Stimulated activated naive B cell treated with anti-CD40 and anti-IgM and Interleukin-4, amounts not matched to agents 10 μg/mL and 1 μg/mL and 100 μg/mL, for 72 hours (primary cell): ENCODE measurements around the gene IDH3A.

Experiments used
- ATAC-seq, 2 donors: fragments of 150-1000 bp; cut with Tn5 transposase; replicated peaks; 2 replicates each; pipeline ENCODE4 v1.10.0; 2021; ENCODE audit warnings: moderate library complexity in 1 of 2
- DNase-seq: peaks from one replicate; pipeline ENCODE4 v3.0.0; 2021
- H3K27ac Mint-ChIP-seq: one replicate; pipeline ENCODE4 v1.8.0; 2022; ENCODE audit warnings: mild to moderate bottlenecking, mixed read lengths
- H3K27me3 Mint-ChIP-seq, 2 donors: one replicate each; pipeline ENCODE4 v1.8.0; 2022; ENCODE audit warnings: mixed read lengths in 2 of 2
- H3K36me3 Mint-ChIP-seq, 2 donors: one replicate each; pipeline ENCODE4 v1.8.0; 2022; ENCODE audit warnings: mixed read lengths in 2 of 2, mild to moderate bottlenecking in 1 of 2
- H3K4me1 Mint-ChIP-seq, 2 donors: one replicate each; pipeline ENCODE4 v1.8.0; 2022; ENCODE audit warnings: mixed read lengths in 2 of 2, mild to moderate bottlenecking in 1 of 2
- H3K4me3 Mint-ChIP-seq, 2 donors: one replicate each; pipeline ENCODE4 v1.8.0; 2022; ENCODE audit warnings: mild to moderate bottlenecking in 2 of 2, mixed read lengths in 2 of 2, moderate library complexity in 1 of 2
- H3K9me3 Mint-ChIP-seq, 2 donors: one replicate each; pipeline ENCODE4 v1.8.0; 2022; ENCODE audit warnings: mixed read lengths in 2 of 2, mild to moderate bottlenecking in 1 of 2

Gene IDH3A

DNA sequence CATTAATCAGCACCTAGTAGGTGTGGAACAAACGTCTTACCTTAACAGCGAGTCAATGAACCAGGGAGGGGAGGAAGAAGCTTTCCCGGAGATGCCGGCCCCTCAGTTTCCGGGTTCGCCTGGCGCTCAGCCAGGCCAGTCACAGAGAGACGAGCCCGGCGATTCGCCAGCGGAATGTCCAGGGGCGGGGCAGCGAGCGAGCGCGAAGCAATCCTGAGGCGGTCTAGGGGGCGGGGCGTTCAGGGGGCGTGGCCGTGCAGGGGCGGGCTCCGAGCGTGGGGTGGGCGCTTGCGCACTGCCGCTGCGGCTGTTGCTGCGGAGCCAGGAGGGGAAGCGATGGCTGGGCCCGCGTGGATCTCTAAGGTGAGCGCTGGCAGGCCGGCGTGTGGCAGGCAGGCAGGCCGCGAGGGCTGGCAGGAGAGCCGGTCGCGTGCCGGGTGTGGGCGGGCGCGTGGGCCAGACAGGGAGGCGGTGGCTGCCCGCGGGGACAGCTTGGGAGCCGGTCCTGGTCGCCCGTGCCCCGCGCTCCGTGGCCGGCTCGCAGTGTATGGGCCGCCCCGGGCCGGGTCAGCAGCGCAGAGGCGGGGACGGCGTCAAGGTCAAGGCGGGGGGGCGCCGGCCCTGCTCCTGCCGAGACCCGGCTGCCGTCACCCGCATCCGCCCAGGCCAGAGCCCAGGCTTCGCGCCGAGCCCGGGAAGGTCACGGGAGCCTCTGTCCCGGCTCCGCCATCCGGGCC is at the start of gene IDH3A:
IDH3A (plus strand) TSS at position 295 of the 737 bp plus-strand sequence; CDS start at position 337, 42 bp downstream.
- H3K36me3 Mint-ChIP-seq, result peaks cover 11 to 17% of the 10 kb centered on the region in 2 donors
- peak; percentile 96 for DNase-seq
- peaks cover 25 to 42% of the 10 kb centered on the region in 2 donors for H3K4me1 Mint-ChIP-seq
- H3K27me3 Mint-ChIP-seq, result no peaks in the 10 kb centered on the region
- peak within 1 kb of the TSS; percentile 93 for H3K27ac Mint-ChIP-seq
- ATAC-seq, result peak; percentile 91 to 96
- H3K4me3 Mint-ChIP-seq, result peak within 1 kb of the TSS; percentile 89 to 94
- no peaks in the 10 kb centered on the region for H3K9me3 Mint-ChIP-seq

DNA sequence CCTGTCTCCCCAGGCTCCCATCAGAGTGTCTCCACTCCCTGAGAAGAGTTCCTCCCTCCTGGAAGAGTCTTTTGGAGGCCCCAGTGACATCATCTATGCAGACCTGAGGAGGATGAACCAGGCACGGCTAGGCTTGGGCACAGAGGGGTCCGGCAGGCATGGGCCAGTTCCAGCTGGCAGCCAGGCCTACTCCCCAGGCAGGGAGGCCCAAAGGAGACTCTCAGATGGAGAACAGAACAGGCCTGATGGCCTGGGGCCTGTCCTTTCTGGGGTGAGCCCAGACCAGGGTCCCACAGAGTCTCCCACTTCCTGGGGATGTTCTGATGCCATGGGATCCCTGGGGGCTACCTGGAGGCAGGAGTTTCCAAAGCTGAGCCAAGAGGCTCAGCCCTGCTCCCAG is 48.3 kb upstream of the IDH3A start:
- DNase-seq (no peak), ATAC-seq (no peak)
- H3K9me3 Mint-ChIP-seq, result no peaks in the 10 kb centered on the region
- H3K4me1 Mint-ChIP-seq, result peaks cover 3 to 10% of the 10 kb centered on the region in 2 donors
- no peaks in the 10 kb centered on the region for H3K36me3 Mint-ChIP-seq
- H3K27me3 Mint-ChIP-seq, result no peaks in the 10 kb centered on the region
- no peak overlapping the region for H3K4me3 Mint-ChIP-seq
- H3K27ac Mint-ChIP-seq, result no peak overlapping the region

DNA sequence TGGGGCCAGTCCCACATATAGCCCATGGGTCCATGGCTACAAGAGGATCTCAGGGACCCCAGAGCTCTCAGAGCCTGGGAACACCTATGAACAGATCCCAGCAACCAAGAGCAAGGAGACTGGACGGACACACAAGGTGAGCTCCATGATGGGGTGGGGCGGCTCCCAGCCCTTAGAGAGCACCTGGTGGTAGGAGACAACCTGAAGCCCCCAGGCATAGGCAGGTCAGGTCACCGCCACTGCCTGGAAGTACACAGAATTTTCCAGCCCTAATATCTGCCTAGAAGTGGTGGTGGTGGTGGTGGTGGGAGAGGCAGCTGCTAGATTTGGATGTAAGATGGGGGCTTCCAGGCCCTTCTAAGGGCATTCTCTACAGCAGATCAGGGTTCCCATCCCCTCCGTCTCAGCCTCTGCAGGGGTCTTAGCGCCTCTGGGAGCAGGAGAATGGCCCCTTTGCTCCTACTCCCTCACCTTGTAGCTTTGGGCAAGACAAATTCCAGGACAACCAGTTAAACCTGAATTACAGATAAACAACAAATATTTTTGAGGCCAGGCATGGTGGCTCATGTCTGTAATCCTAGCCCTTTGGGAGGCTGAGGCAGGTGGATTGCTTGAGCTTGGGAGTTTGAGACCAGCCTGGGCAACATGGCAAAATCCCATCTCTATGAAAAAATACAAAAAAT is 47.6 kb upstream of the IDH3A start:
- no peaks in the 10 kb centered on the region for H3K27me3 Mint-ChIP-seq
- H3K4me1 Mint-ChIP-seq, result peaks cover 4 to 10% of the 10 kb centered on the region in 2 donors
- no peak for ATAC-seq
- no peaks in the 10 kb centered on the region for H3K36me3 Mint-ChIP-seq
- H3K27ac Mint-ChIP-seq, result no peak overlapping the region
- DNase-seq, result no peak
- no peaks in the 10 kb centered on the region for H3K9me3 Mint-ChIP-seq
- no peak overlapping the region for H3K4me3 Mint-ChIP-seq

GRCh38 chr15:78102211-78102610 is 47.0 kb upstream of the IDH3A start:
- H3K4me1 Mint-ChIP-seq, result peaks cover 4 to 10% of the 10 kb centered on the region in 2 donors
- H3K9me3 Mint-ChIP-seq, result no peaks in the 10 kb centered on the region
- no peak overlapping the region for H3K4me3 Mint-ChIP-seq
- DNase-seq (no peak), ATAC-seq (no peak)
- no peaks in the 10 kb centered on the region for H3K27me3 Mint-ChIP-seq
- no peak overlapping the region for H3K27ac Mint-ChIP-seq
- H3K36me3 Mint-ChIP-seq, result no peaks in the 10 kb centered on the region

- DNase-seq (no peak), ATAC-seq (no peak)
- no peaks in the 10 kb centered on the region for H3K27me3 Mint-ChIP-seq
- peaks cover 4 to 10% of the 10 kb centered on the region in 2 donors for H3K4me1 Mint-ChIP-seq
- H3K36me3 Mint-ChIP-seq, result no peaks in the 10 kb centered on the region
- H3K4me3 Mint-ChIP-seq, result no peak overlapping the region
- H3K27ac Mint-ChIP-seq, result no peak overlapping the region
- no peaks in the 10 kb centered on the region for H3K9me3 Mint-ChIP-seq
Measured at GRCh38 chr15:78102741-78103140, 46.4 kb upstream of the IDH3A start.

DNA sequence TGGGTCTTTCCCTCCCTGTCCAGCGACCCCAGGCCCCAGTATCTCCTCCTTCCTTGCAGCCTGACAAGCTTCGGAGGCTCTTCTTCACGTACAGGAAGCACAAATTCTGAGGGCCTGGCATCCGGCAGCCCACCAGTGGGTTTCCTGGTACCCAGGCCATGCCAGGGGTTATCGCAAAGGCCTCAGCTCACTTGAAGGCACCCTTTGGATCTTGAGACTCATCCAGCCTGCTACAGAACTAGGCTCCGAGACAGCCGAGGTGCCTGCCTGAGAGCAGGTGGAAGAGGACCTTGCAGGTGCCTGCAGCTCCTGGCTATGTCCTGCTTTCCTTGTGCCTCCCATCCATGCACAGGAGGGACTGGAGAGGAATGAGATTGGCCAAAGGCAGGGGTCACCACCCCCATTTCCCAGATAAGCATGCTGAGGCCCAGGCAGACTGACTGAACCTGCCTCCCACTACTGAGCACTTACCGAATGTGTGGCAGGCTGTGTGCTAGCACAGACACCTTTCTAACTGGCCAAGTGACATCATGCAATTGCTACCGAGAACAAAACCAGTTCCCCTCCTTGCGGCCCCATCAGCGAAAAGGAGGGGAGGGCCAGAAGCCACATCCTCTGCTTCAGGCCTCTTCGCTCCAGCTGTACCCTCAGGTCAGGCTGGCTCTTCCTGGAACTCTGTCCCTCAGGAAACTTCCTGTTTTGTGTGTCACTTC is 45.6 kb upstream of the IDH3A start:
- Mint-ChIP-seq H3K4me3 (no peak overlapping the region), H3K27ac (no peak overlapping the region), H3K4me1 (peaks cover 4 to 12% of the 10 kb centered on the region in 2 donors), H3K36me3 (no peaks in the 10 kb centered on the region), H3K9me3 (no peaks in the 10 kb centered on the region), H3K27me3 (no peaks in the 10 kb centered on the region)
- ATAC-seq (peak; percentile 53 to 58), DNase-seq (no peak)

DNA sequence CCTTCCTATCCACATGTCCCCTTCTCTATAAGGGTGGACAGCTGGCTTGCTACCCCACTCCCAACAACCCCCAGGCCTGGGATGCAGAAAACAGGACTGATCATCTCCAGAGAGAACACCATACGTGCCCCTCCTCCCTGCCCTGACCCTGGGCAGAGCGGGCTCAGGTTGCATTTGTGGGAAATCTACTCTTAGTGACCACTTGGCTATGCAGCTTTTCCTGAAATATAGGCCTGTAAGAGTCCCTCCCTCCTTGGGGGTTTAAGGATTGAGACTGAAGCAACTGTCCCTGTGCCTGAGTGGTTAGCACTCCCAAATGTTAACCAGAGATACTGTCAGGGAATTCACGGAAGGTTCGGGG is 45.1 kb upstream of the IDH3A start:
- no peak for DNase-seq
- H3K27me3 Mint-ChIP-seq, result no peaks in the 10 kb centered on the region
- peaks cover 4 to 15% of the 10 kb centered on the region in 2 donors for H3K4me1 Mint-ChIP-seq
- no peak overlapping the region for H3K27ac Mint-ChIP-seq
- no peaks in the 10 kb centered on the region for H3K9me3 Mint-ChIP-seq
- no peak overlapping the region for H3K4me3 Mint-ChIP-seq
- no peaks in the 10 kb centered on the region for H3K36me3 Mint-ChIP-seq
- no peak for ATAC-seq

- no peaks in the 10 kb centered on the region for H3K36me3 Mint-ChIP-seq
- DNase-seq (no peak), ATAC-seq (no peak)
- no peak overlapping the region for H3K4me3 Mint-ChIP-seq
- H3K27me3 Mint-ChIP-seq, result no peaks in the 10 kb centered on the region
- peaks cover 4 to 15% of the 10 kb centered on the region in 2 donors for H3K4me1 Mint-ChIP-seq
- H3K9me3 Mint-ChIP-seq, result no peaks in the 10 kb centered on the region
- H3K27ac Mint-ChIP-seq, result no peak overlapping the region
Measured at GRCh38 chr15:78104566-78105475, 44.3 kb upstream of the IDH3A start.

DNA sequence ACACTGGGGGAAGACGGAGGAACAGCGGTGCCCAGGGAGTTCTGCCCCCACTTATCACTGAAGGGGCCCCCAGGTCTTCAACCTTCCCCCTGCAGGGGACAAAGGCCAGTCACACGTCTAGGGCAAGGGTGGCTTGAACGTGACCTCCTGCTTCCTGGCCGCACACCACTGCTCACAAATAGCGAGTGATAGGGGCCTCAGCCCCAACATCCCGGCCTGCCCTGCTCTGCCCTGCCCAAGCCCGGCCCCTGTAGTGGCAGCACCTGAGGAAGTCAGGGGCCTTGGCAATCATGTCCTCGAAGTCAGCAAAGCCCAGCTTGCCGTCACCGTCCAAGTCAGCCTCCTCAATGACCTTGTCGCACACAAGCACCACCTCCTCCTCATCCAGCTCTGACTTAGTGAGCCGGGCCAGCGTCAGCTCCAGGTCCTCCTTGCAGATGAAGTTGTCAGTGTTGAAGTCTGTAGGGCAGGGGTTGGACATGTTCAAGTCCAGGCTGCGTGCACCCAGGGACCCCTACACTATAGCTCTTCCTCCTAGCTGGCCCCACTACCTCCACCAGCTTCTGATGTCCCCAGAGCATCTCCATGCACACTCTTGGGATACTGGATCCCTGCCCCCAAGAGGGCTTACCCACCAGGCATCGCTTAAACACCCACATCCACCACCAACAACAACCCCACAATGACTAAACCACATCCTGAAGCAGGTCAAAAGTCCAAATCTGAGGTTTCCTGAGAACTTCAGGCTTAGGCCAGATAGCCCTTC is 43.5 kb upstream of the IDH3A start:
- ATAC-seq, result no peak
- no peak for DNase-seq
- no peak overlapping the region for H3K4me3 Mint-ChIP-seq
- no peaks in the 10 kb centered on the region for H3K27me3 Mint-ChIP-seq
- no peaks in the 10 kb centered on the region for H3K9me3 Mint-ChIP-seq
- H3K27ac Mint-ChIP-seq, result no peak overlapping the region
- H3K36me3 Mint-ChIP-seq, result no peaks in the 10 kb centered on the region
- H3K4me1 Mint-ChIP-seq, result peaks cover 4 to 15% of the 10 kb centered on the region in 2 donors

DNA sequence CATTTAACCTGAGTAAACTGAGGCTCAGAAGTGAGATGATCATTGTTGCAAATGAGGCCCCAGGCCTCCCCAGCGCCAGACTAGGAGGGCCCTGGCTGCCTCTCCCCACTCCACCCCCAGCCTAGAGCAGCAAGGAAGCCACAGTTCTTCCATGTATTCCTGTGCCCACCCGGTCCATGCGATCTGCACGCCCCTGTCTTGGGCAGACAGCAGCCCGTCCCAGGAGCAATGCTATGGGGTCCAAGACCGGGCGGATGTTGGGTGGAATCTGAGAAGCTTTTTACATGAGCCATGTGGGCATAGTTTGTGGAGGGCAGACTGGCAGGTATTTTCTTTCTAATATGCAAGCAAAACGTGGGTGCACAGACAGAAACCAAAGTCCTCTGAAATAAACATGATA is 41.7 kb upstream of the IDH3A start:
- Mint-ChIP-seq H3K4me1 (peaks cover 4 to 15% of the 10 kb centered on the region in 2 donors), H3K4me3 (no peak overlapping the region), H3K9me3 (no peaks in the 10 kb centered on the region), H3K27ac (no peak overlapping the region), H3K36me3 (no peaks in the 10 kb centered on the region), H3K27me3 (no peaks in the 10 kb centered on the region)
- no peak for DNase-seq
- no peak for ATAC-seq

GRCh38 chr15:78108300-78109084 is 40.7 kb upstream of the IDH3A start:
- no peaks in the 10 kb centered on the region for H3K36me3 Mint-ChIP-seq
- H3K27me3 Mint-ChIP-seq, result no peaks in the 10 kb centered on the region
- H3K9me3 Mint-ChIP-seq, result no peaks in the 10 kb centered on the region
- DNase-seq, result peak; percentile 69
- H3K27ac Mint-ChIP-seq, result no peak overlapping the region
- ATAC-seq, result peak; percentile 91
- H3K4me3 Mint-ChIP-seq, result no peak overlapping the region
- peaks cover 7 to 17% of the 10 kb centered on the region in 2 donors for H3K4me1 Mint-ChIP-seq

GRCh38 chr15:78109156-78109555 is 40.0 kb upstream of the IDH3A start:
- Mint-ChIP-seq H3K27me3 (no peaks in the 10 kb centered on the region), H3K4me1 (peaks cover 7 to 17% of the 10 kb centered on the region in 2 donors), H3K9me3 (no peaks in the 10 kb centered on the region), H3K36me3 (no peaks in the 10 kb centered on the region), H3K27ac (no peak overlapping the region), H3K4me3 (no peak overlapping the region)
- no peak for DNase-seq
- ATAC-seq, result no peak

- no peak overlapping the region for H3K27ac Mint-ChIP-seq
Measured at GRCh38 chr15:78110096-78110495, 39.1 kb upstream of the IDH3A start.

More at GRCh38 chr15:78110096-78110495, 39.1 kb upstream of the IDH3A start:
- Mint-ChIP-seq H3K4me1 (peaks cover 7 to 17% of the 10 kb centered on the region in 2 donors), H3K36me3 (no peaks in the 10 kb centered on the region), H3K9me3 (no peaks in the 10 kb centered on the region), H3K4me3 (no peak overlapping the region), H3K27me3 (no peaks in the 10 kb centered on the region)
- ATAC-seq (no peak), DNase-seq (no peak)
